ENCODE data around the gene MKRN1.
"Not testable (repeated sequence)": the region's sequence is repeated elsewhere in the genome, so short reads cannot be mapped to it uniquely, and the experiment has no call there.

Gene MKRN1

GRCh38 chr7:140421521-140421920 is 57.8 kb downstream of the MKRN1 start:
- TF ChIP-seq CTCF (IDR thresholded peaks at IDR 0.05; ENCODE audit: low read depth, low read length, missing control alignments): no peak
- Histone ChIP-seq H3K4me3 (ENCODE audit: low read depth, low read length) (no peak overlapping the region), H3K27ac (no peak overlapping the region), H3K27me3 (replicated peaks) (no peaks in the 10 kb centered on the region), H3K36me3 (replicated peaks) (no peaks in the 10 kb centered on the region)
- DNase-seq: no peak
- in situ Hi-C loops (cut with HindIII; ENCODE audit: low pct_ligation_motif_present, low sequenced_read_pairs): no loop called here

DNA sequence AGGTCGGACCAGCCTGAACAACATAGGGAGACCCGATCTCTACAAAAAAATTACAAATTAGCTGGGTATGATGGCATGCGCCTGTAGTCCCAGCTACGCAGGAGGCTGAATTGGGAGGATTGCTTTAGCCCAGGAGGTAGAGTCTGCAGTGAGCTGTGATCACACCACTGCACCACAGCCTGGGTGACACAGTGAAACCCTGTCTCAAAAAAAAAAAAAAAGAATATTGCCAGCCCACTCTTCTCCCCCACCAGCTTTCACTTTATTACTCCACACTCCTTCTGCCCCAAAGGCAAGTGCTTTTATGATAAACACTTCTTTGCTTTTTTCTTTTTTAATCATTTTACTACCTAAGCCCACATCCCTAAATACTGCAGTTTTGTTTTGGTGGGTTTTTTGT is 60.7 kb downstream of the MKRN1 start:
- Histone ChIP-seq H3K36me3 (replicated peaks) (no peaks in the 10 kb centered on the region), H3K4me3 (ENCODE audit: low read depth, low read length) (no peak overlapping the region), H3K27ac (no peak overlapping the region), H3K27me3 (replicated peaks) (no peaks in the 10 kb centered on the region)
- DNase-seq: no peak
- in situ Hi-C loops (cut with HindIII; ENCODE audit: low pct_ligation_motif_present, low sequenced_read_pairs): no loop called here
- TF ChIP-seq CTCF (IDR thresholded peaks at IDR 0.05; ENCODE audit: low read depth, low read length, missing control alignments): no peak

DNA sequence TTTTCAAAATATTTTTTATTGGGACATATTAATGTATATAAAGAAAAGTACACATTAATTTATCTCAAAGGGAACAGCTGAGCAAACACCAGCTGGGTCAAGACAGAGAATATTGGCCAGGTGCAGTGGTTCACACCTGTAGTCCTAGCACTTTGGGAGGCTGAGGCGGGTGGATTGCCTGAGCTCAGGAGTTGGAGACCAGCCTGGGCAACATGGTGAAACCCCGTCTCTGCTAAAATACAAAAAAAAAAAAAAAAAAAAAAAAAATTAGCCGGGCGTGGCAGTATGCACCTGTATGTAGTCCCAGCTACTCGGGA is 61.2 kb downstream of the MKRN1 start:
- DNase-seq; H3K27ac ChIP-seq; H3K36me3 ChIP-seq (replicated peaks); H3K4me3 ChIP-seq (ENCODE audit: low read depth, low read length); in situ Hi-C loops (cut with HindIII; ENCODE audit: low pct_ligation_motif_present, low sequenced_read_pairs); H3K27me3 ChIP-seq (replicated peaks): not testable (repeated sequence)

GRCh38 chr7:140417456-140418155 is 61.7 kb downstream of the MKRN1 start:
- no peak for TF ChIP-seq CTCF (IDR thresholded peaks at IDR 0.05; ENCODE audit: low read depth, low read length, missing control alignments)
- Histone ChIP-seq H3K4me3 (ENCODE audit: low read depth, low read length) (no peak overlapping the region), H3K36me3 (replicated peaks) (no peaks in the 10 kb centered on the region), H3K27me3 (replicated peaks) (no peaks in the 10 kb centered on the region), H3K27ac (no peak overlapping the region)
- no peak for DNase-seq
- in situ Hi-C loops (cut with HindIII; ENCODE audit: low pct_ligation_motif_present, low sequenced_read_pairs): no loop called here

- no peaks in the 10 kb centered on the region for H3K27me3 ChIP-seq (replicated peaks)
- no peak for DNase-seq
- no peak overlapping the region for H3K4me3 ChIP-seq (ENCODE audit: low read depth, low read length)
- no peaks in the 10 kb centered on the region for H3K36me3 ChIP-seq (replicated peaks)
- no peak overlapping the region for H3K27ac ChIP-seq
- no peak for TF ChIP-seq CTCF (IDR thresholded peaks at IDR 0.05; ENCODE audit: low read depth, low read length, missing control alignments)
- in situ Hi-C loops (cut with HindIII; ENCODE audit: low pct_ligation_motif_present, low sequenced_read_pairs): no loop called here
Observed at GRCh38 chr7:140416560-140416959, 62.7 kb downstream of the MKRN1 start.

- H3K4me3 ChIP-seq (ENCODE audit: low read depth, low read length); H3K27ac ChIP-seq; in situ Hi-C loops (cut with HindIII; ENCODE audit: low pct_ligation_motif_present, low sequenced_read_pairs); H3K27me3 ChIP-seq (replicated peaks); H3K36me3 ChIP-seq (replicated peaks); DNase-seq: not testable (repeated sequence)
Observed at GRCh38 chr7:140415816-140416215, 63.5 kb downstream of the MKRN1 start.

DNA sequence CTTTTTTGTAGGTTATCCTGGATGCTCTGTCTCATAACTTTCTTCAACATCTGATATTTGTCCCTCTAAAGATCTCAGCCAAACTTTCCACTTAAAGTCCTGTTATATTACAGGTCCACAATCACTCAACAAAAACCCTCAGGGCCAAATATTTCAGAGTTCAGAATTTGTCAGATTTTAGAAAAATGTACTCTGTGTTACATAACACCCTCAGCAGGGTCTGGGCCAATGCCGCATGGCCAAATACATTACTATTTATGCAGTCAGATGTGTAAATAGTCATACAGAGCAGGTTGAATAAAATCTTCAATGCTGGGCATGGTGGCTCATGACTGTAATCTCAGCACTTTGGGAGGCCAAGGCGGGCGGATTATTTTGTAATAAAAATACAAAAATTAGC is 63.9 kb downstream of the MKRN1 start:
- H3K27me3 ChIP-seq (replicated peaks): no peaks in the 10 kb centered on the region
- TF ChIP-seq CTCF (IDR thresholded peaks at IDR 0.05; ENCODE audit: low read depth, low read length, missing control alignments): no peak
- in situ Hi-C loops (cut with HindIII; ENCODE audit: low pct_ligation_motif_present, low sequenced_read_pairs): no loop called here
- no peak for DNase-seq
- H3K36me3 ChIP-seq (replicated peaks): no peaks in the 10 kb centered on the region
- H3K27ac ChIP-seq: no peak overlapping the region
- no peak overlapping the region for H3K4me3 ChIP-seq (ENCODE audit: low read depth, low read length)
